GM04504 (cell line): ENCODE data around the gene RNF217.

Source experiments
- DNase-seq: peaks from one replicate; pipeline ENCODE4 v3.0.0-alpha.2; 2012; ENCODE audit warnings: low read depth

The RNF217 gene

GRCh38 chr6:124989136-124989983 lies 27.1 kb downstream of the RNF217 start:
- DNase-seq, result no peak

- no peak for DNase-seq
These were observed 28.8 kb downstream of the RNF217 start for GRCh38 chr6:124990988-124991387.

- no peak for DNase-seq
These were observed 29.6 kb downstream of the RNF217 start for GRCh38 chr6:124991764-124992295.

- DNase-seq, result no peak
These were observed 31.1 kb downstream of the RNF217 start for GRCh38 chr6:124993327-124993726.

GRCh38 chr6:124994648-124995047 lies 32.4 kb downstream of the RNF217 start:
- no peak for DNase-seq

GRCh38 chr6:124995131-124995530 lies 32.9 kb downstream of the RNF217 start:
- DNase-seq, result no peak

GRCh38 chr6:124995645-124996325 lies 33.5 kb downstream of the RNF217 start:
- DNase-seq, result no peak

GRCh38 chr6:124996411-124996810 lies 34.2 kb downstream of the RNF217 start:
- DNase-seq, result no peak

- no peak for DNase-seq
These were observed 35.1 kb downstream of the RNF217 start for GRCh38 chr6:124997196-124997875.

- DNase-seq, result no peak
These were observed 37.0 kb downstream of the RNF217 start for GRCh38 chr6:124999105-124999764.

- DNase-seq, result no peak
These were observed 39.6 kb downstream of the RNF217 start for GRCh38 chr6:125001684-125002405.

- DNase-seq, result no peak
These were observed 40.1 kb downstream of the RNF217 start for GRCh38 chr6:125002406-125002741.

- no peak for DNase-seq
These were observed 40.8 kb downstream of the RNF217 start for GRCh38 chr6:125003070-125003469.

- DNase-seq, result no peak
These were observed 42.0 kb downstream of the RNF217 start for GRCh38 chr6:125004198-125004597.

GRCh38 chr6:125004797-125005595 lies 42.8 kb downstream of the RNF217 start:
- DNase-seq, result no peak

GRCh38 chr6:125008261-125008703 lies 46.0 kb downstream of the RNF217 start:
- no peak for DNase-seq

GRCh38 chr6:125008957-125009356 lies 46.7 kb downstream of the RNF217 start:
- no peak for DNase-seq

GRCh38 chr6:125009578-125009977 lies 47.3 kb downstream of the RNF217 start:
- DNase-seq, result no peak

GRCh38 chr6:125013938-125014660 lies 51.9 kb downstream of the RNF217 start:
- DNase-seq, result no peak

GRCh38 chr6:125014661-125014957 lies 52.4 kb downstream of the RNF217 start:
- DNase-seq, result no peak
